NB4 (cell line): ENCODE data around the gene OR10A2.

Experiments
- CTCF ChIP-seq: IDR thresholded peaks from one replicate; pipeline ENCODE4 v1.5.1; 2012; ENCODE audit warnings: low read depth, low read length
- MYC ChIP-seq: IDR thresholded peaks from 2 replicates; pipeline ENCODE4 v1.6.1; 2011; ENCODE audit warnings: low read depth, low read length
- POLR2A ChIP-seq: IDR thresholded peaks from 2 replicates; pipeline ENCODE4 v1.6.1; 2011; ENCODE audit warnings: mild to moderate bottlenecking; ENCODE audit not compliant: insufficient read length; ENCODE audit errors: extremely low read depth

GRCh38 chr11:6894097-6894496 lies 31.2 kb downstream of the OR10A2 start:
- TF ChIP-seq CTCF, result no peak
- no peak for TF ChIP-seq POLR2A
- no peak for TF ChIP-seq MYC
